Epithelial cell of proximal tubule (primary cell): ENCODE data around the gene CELF4. TPM values are rescaled to one million over a fixed set of nuclear protein-coding genes. Genes with fewer than 3 reads are reported as not detected.

Source experiments
- DNase-seq: peaks from one replicate; pipeline ENCODE4 v3.0.0-alpha.2; 2011; ENCODE audit warnings: low read depth
- H3K4me3 ChIP-seq: 2 replicates; pipeline ENCODE4 v1.5.1; 2011; ENCODE audit warnings: low read depth, mild to moderate bottlenecking, low read length
- total RNA-seq: library from RNA; depleted of rRNA; stranded (reverse); fragments of >200 nt; gene quantifications from 2 replicates; pipeline ENCODE4 v1.2.3, GENCODE V29; 2015
- TF ChIP-seq, protein P1 (sequence below): conservative IDR thresholded peaks from 2 replicates; pipeline ENCODE4 v1.5.1; 2012; ENCODE audit warnings: low read depth, mild to moderate bottlenecking, low read length

CELF4 gene
- total RNA-seq, 1 donor from 2014 or later, result not detected

DNA sequence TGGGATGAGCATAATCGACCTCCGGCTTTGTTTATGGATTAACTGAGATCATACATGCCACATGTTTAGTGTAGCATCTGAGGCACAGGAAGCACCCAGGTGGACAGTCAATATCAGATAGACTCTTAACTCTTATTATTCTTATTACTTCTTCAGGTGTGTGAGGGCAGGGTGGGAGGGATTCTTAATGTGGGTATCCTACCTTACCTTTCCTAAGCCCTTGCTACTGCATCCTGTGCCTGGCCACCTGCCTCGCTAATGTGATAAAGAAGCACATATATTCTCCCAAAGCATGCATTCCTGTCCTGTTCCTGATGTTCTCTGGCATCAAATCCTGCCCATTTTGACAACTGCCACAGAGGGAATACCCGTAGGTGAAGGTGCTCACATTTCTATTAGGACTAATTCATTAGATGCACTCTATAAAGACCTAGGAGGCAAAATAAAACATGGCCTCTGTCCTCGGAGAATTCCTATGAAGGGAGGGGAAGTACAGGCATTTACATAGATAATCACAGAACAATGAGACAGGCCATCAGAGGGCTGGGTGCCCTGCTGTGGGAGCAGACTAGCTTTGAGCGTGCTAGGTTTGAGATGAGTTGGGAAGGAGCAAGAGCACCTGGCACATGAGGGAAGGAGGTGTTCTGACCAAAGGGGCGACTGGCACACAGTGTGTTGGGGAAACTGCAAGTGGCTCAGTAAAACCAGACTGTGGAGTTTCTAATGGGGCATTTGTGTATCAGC, 19.5 kb upstream of the CELF4 start:
- TF ChIP-seq, protein P1, sequence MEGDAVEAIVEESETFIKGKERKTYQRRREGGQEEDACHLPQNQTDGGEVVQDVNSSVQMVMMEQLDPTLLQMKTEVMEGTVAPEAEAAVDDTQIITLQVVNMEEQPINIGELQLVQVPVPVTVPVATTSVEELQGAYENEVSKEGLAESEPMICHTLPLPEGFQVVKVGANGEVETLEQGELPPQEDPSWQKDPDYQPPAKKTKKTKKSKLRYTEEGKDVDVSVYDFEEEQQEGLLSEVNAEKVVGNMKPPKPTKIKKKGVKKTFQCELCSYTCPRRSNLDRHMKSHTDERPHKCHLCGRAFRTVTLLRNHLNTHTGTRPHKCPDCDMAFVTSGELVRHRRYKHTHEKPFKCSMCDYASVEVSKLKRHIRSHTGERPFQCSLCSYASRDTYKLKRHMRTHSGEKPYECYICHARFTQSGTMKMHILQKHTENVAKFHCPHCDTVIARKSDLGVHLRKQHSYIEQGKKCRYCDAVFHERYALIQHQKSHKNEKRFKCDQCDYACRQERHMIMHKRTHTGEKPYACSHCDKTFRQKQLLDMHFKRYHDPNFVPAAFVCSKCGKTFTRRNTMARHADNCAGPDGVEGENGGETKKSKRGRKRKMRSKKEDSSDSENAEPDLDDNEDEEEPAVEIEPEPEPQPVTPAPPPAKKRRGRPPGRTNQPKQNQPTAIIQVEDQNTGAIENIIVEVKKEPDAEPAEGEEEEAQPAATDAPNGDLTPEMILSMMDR, result no peak
- DNase-seq, result no peak
- H3K4me3 ChIP-seq, result no peak overlapping the region

GRCh38 chr18:37584217-37584616, 18.6 kb upstream of the CELF4 start:
- no peak overlapping the region for H3K4me3 ChIP-seq
- TF ChIP-seq, protein P1, result no peak
- no peak for DNase-seq

- TF ChIP-seq, protein P1, result no peak
- no peak overlapping the region for H3K4me3 ChIP-seq
- no peak for DNase-seq
Measured at GRCh38 chr18:37582261-37582660, 16.7 kb upstream of the CELF4 start.

DNA sequence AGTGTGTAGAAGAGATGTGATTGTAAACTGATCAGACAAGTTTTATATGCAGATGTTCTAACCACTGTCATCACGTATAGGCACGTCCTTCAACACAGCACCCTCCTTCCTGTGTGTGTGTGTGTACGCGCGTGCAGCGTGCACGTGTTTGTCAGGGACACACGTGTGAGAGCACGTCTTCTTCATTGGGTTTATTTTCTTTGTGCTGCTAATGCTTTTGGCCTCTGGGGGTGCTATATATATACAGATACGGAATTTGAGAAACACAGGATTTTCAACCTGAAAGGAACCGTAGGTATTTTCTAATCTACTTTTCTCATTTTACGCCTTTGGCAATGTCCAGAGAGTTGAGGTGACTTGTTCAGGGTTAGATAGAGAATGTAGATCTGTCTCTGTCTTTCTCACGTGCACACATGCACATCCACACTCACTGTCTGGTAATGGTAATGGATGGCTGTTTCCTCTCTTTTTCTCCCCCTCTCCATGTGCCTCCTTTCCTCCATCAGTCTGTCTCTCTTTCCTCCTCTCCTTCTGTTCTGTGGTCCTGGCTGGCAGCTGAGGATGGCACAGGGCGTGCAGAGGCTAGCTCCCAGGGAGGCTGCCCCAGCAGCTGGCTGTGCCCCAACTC, 13.4 kb upstream of the CELF4 start:
- H3K4me3 ChIP-seq, result no peak overlapping the region
- TF ChIP-seq, protein P1, result peak; percentile 61
- DNase-seq, result no peak

GRCh38 chr18:37578182-37578678, 12.6 kb upstream of the CELF4 start:
- DNase-seq, result no peak
- no peak overlapping the region for H3K4me3 ChIP-seq
- TF ChIP-seq, protein P1, result no peak

DNA sequence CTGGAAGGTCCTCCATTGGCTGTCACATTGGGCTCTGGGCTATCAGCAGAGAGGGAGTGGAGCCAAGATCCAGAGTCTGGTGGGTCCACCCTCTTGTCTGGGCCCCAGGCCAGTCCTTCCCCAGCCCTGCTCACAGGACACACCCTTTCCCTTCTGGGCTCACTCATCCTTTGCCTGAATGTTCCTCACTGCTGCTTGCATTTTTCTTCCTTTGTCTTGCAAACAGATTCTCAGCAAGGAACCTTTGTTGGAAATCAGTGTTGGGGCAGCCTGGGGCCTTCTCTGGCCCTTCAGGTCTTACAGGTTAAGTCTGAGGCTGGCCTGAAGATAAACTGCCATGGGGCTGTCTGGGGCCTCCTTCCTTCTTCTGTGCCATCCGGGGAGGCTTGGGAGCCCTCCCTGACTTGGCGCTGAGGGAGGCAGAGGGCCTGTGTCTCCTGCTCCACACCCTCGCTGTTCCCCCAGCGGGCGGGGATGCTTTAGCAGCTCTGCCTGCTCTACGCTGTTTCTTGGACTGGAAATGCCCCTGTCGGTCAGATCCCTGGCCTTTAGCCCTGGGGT, 11.5 kb upstream of the CELF4 start:
- TF ChIP-seq, protein P1, result no peak
- H3K4me3 ChIP-seq, result no peak overlapping the region
- DNase-seq, result no peak
